ENCODE data around the gene SUPT3H. TPM values are rescaled to one million over a fixed set of nuclear protein-coding genes. Genes with fewer than 3 reads are reported as not detected.
"Not testable (repeated sequence)": the region's sequence is repeated elsewhere in the genome, so short reads cannot be mapped to it uniquely, and the experiment has no call there.

The SUPT3H gene
- total RNA-seq, 2 donors from 2014 or later, result 5.3 to 6.6 TPM

DNA sequence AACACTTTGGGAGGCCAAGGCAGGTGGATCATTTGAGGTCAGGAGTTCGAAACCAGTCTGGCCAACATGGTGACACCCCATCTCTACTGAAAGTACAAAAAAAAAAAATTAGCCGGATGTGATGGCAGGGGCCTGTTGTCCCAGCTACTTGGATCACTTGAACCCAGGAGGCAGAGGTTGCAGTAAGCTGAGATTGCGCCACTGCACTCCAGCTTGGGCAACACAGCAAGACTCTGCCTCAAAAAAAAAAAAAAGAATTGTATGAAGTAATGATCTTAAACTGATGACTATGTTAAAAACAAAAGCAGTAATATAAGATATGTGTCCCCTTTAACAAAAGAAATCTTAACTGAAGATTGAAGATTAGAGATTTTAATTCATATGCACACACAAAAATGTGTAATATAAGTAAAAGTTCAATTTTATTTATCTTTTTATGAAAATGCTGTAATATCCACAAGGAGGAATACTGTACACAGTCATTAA is 78.6 kb downstream of the SUPT3H start:
- no peak overlapping the region for H3K4me3 ChIP-seq
- no peaks in the 10 kb centered on the region for H3K36me3 ChIP-seq
- DNase-seq (ENCODE audit: low spot score), result no peak
- H3K27me3 ChIP-seq (replicated peaks; ENCODE audit: insufficient read depth), result no peaks in the 10 kb centered on the region
- no peaks in the 10 kb centered on the region for H3K9me3 ChIP-seq
- H3K27ac ChIP-seq, result no peak overlapping the region
- no peaks in the 10 kb centered on the region for H3K4me1 ChIP-seq (ENCODE audit: control insufficient read depth in 1 of 2, low read depth in 2 of 2)
- TF ChIP-seq, protein P1, sequence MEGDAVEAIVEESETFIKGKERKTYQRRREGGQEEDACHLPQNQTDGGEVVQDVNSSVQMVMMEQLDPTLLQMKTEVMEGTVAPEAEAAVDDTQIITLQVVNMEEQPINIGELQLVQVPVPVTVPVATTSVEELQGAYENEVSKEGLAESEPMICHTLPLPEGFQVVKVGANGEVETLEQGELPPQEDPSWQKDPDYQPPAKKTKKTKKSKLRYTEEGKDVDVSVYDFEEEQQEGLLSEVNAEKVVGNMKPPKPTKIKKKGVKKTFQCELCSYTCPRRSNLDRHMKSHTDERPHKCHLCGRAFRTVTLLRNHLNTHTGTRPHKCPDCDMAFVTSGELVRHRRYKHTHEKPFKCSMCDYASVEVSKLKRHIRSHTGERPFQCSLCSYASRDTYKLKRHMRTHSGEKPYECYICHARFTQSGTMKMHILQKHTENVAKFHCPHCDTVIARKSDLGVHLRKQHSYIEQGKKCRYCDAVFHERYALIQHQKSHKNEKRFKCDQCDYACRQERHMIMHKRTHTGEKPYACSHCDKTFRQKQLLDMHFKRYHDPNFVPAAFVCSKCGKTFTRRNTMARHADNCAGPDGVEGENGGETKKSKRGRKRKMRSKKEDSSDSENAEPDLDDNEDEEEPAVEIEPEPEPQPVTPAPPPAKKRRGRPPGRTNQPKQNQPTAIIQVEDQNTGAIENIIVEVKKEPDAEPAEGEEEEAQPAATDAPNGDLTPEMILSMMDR (IDR thresholded peaks at IDR 0.05), result no peak
- no peak for ATAC-seq (ENCODE audit: insufficient number of reproducible peaks, low FRiP score, low read depth)

DNA sequence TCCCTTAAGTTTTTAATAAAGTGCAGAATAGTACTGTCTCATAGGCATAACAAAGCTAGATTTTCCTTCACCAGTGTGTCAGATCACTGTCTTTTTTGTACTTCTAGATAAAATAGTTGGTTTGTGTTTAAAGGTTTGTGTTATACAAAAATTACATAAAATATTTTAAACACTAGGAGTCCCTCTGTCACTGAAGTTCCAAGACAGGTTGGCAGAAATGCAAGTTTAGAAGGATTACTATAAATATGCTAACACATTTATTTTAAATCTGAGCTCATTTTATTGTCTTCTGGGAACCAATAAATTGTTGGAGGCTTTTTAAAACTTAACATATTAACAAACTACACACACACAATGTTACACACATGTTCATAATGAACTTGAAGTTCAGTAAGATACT is 80.4 kb downstream of the SUPT3H start:
- H3K4me1 ChIP-seq (ENCODE audit: control insufficient read depth in 1 of 2, low read depth in 2 of 2), result no peaks in the 10 kb centered on the region
- H3K4me3 ChIP-seq, result no peak overlapping the region
- no peak for ATAC-seq (ENCODE audit: insufficient number of reproducible peaks, low FRiP score, low read depth)
- TF ChIP-seq, protein P1 (IDR thresholded peaks at IDR 0.05), result no peak
- no peaks in the 10 kb centered on the region for H3K9me3 ChIP-seq
- H3K27ac ChIP-seq, result no peak overlapping the region
- no peak for DNase-seq (ENCODE audit: low spot score)
- H3K36me3 ChIP-seq, result no peaks in the 10 kb centered on the region
- no peaks in the 10 kb centered on the region for H3K27me3 ChIP-seq (replicated peaks; ENCODE audit: insufficient read depth)

DNA sequence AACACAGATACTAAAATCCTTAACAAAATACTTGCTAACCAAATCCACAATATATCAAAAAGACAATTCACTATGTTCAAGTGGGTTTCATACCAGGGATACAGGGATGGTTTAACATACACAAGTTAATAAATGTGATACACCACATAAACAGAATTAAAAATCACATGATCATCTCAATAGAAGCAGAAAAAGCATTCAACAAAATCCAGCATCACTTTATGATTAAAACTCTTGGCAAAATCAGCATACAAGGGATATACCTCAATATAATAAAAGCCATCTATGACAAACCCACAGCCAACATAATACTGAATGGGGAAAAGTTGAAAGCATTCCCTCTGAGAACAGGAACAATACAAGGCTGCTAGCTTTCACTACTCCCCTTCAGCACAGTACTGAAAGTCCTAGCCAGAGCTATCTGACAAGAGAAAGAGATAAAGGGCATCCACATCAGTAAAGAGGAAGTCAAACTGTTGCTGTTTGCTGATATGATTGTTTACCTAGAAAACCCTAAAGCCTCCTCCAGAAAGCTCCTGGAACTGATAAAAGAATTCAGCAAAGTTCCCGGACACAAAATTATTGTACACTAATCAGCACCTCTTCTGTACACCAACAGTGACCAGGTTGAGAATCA is 83.6 kb downstream of the SUPT3H start:
- H3K4me3 ChIP-seq; H3K36me3 ChIP-seq; H3K4me1 ChIP-seq (ENCODE audit: control insufficient read depth in 1 of 2, low read depth in 2 of 2); ATAC-seq (ENCODE audit: insufficient number of reproducible peaks, low FRiP score, low read depth); H3K27ac ChIP-seq; H3K27me3 ChIP-seq (replicated peaks; ENCODE audit: insufficient read depth); H3K9me3 ChIP-seq; DNase-seq (ENCODE audit: low spot score): not testable (repeated sequence)

DNA sequence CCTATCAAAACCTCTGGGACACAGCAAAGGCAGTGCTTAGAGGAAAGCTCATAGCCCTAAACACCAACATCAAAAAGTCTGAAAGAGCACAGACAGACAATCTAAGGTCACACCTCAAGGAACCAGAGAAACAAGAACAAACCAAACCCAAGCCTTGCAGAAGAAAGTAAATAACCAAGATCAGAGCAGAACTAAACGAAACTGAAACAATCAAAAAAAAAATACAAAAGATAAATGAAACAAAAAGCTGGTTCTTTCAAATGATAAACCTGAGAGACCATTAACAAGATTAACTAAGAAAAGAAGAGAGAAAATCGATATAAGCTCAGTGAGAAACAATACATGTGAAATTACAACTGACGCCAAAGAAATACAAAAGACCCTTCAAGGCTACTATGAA is 84.4 kb downstream of the SUPT3H start:
- ATAC-seq (ENCODE audit: insufficient number of reproducible peaks, low FRiP score, low read depth) (no peak), DNase-seq (ENCODE audit: low spot score) (no peak)
- H3K27me3 ChIP-seq (replicated peaks; ENCODE audit: insufficient read depth), result no peaks in the 10 kb centered on the region
- TF ChIP-seq, protein P1 (IDR thresholded peaks at IDR 0.05), result no peak
- no peaks in the 10 kb centered on the region for H3K9me3 ChIP-seq
- no peaks in the 10 kb centered on the region for H3K36me3 ChIP-seq
- H3K27ac ChIP-seq, result no peak overlapping the region
- no peak overlapping the region for H3K4me3 ChIP-seq
- no peaks in the 10 kb centered on the region for H3K4me1 ChIP-seq (ENCODE audit: control insufficient read depth in 1 of 2, low read depth in 2 of 2)

DNA sequence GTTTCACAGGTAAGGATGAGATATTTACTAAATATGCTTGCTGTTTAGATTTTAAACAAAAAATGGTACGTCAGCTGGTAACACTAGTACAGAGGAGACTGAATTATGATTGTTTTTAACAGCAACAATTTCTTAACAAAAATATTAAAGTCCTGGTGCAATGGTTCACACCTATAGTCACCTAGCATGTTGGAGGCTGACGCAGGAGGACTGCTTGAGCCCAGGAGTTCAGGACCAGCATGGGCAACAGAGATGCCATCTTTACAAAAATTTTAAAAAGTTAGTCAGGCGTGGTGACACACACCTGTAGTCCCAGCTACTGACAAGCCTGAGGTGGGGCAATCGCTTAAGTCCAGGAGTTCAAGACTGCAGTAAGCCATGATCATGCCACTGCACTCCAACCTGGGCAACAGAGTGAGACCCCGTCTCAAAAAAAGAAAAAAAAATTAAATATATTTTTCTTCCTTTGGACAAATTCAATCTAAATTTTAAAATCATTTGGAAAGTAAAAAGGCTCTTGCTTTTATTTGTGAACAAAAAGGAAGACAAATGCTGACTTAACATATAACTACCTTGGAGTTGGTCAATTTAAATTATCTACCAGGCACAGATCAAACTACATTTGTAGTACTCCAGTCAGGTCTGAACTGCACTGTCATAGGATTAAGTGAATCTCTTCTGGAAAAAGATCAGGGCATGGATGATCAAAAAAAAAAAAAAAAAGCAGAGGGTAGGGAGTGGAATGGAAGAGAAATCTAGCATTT is 87.8 kb downstream of the SUPT3H start:
- no peaks in the 10 kb centered on the region for H3K36me3 ChIP-seq
- ATAC-seq (ENCODE audit: insufficient number of reproducible peaks, low FRiP score, low read depth) (no peak), DNase-seq (ENCODE audit: low spot score) (no peak)
- TF ChIP-seq, protein P1 (IDR thresholded peaks at IDR 0.05), result no peak
- no peaks in the 10 kb centered on the region for H3K4me1 ChIP-seq (ENCODE audit: control insufficient read depth in 1 of 2, low read depth in 2 of 2)
- no peaks in the 10 kb centered on the region for H3K9me3 ChIP-seq
- H3K27ac ChIP-seq, result no peak overlapping the region
- H3K27me3 ChIP-seq (replicated peaks; ENCODE audit: insufficient read depth), result no peaks in the 10 kb centered on the region
- H3K4me3 ChIP-seq, result no peak overlapping the region

DNA sequence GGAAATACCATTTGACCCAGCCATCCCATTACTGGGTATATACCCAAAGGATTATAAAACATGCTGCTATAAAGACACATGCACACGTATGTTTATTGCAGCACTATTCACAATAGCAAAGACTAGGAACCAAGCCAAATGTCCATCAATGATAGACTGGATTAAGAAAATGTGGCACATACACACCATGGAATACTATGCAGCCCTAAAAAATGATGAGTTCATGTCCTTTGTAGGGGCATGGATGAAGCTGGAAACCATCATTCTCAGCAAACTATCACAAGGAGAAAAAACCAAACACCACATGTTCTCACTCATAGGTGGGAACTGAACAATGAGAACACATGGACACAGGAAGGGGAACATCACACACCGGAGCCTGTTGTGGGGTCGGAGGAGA is 91.0 kb downstream of the SUPT3H start:
- DNase-seq (ENCODE audit: low spot score); H3K4me3 ChIP-seq; H3K27ac ChIP-seq; H3K27me3 ChIP-seq (replicated peaks; ENCODE audit: insufficient read depth); H3K36me3 ChIP-seq; H3K4me1 ChIP-seq (ENCODE audit: control insufficient read depth in 1 of 2, low read depth in 2 of 2); H3K9me3 ChIP-seq; ATAC-seq (ENCODE audit: insufficient number of reproducible peaks, low FRiP score, low read depth): not testable (repeated sequence)
